ENCODE data around the gene TRIM41. TPM values are rescaled to one million over a fixed set of nuclear protein-coding genes. Genes with fewer than 3 reads are reported as not detected.
A peak's percentile ranks its signal among the peaks of the same experiment; 100 is the strongest.

Gene TRIM41
- total RNA-seq, 2 donors from 2014 or later: 12.5 to 15.2 TPM

GRCh38 chr5:181217111-181217802, 5.8 kb upstream of the TRIM41 start:
- WGBS, 2 donors: 1 to 3% methylated on average over 9 to 46 of the region's 46 CpGs
- Histone ChIP-seq H3K36me3 (replicated peaks in 1 of 2; ENCODE audit: insufficient read depth in 1 of 2, low read depth in 2 of 2) (no peaks in the 10 kb centered on the region), H3K27ac (peak overlapping the region; percentile 35 to 78 (median 57)), H3K4me1 (peaks cover 29% of the 10 kb centered on the region), H3K4me3 (no peak overlapping the region), H3K9me3 (no peaks in the 10 kb centered on the region), H3K27me3 (no peaks in the 10 kb centered on the region)
- DNase-seq (peak; percentile 40 to 58 (median 42)), ATAC-seq (peak; percentile 14)
- intact Hi-C loops (cut with DNase I): no loop called here
- peak in 2 of 7 experiments; percentile 12 to 13 for TF ChIP-seq CTCF (IDR thresholded peaks at IDR 0.05)
- TF ChIP-seq POLR2A (IDR thresholded peaks at IDR 0.05): peak in 1 of 3 donors; percentile 6

GRCh38 chr5:181217803-181218062, 5.3 kb upstream of the TRIM41 start:
- H3K27ac ChIP-seq: peak overlapping the region; percentile 35 to 78 (median 57)
- 2 to 3% methylated on average over 13 of the region's 13 CpGs for WGBS, 2 donors
- ATAC-seq: peak; percentile 3
- H3K27me3 ChIP-seq: no peaks in the 10 kb centered on the region
- H3K36me3 ChIP-seq (replicated peaks in 1 of 2; ENCODE audit: insufficient read depth in 1 of 2, low read depth in 2 of 2): no peaks in the 10 kb centered on the region
- no peaks in the 10 kb centered on the region for H3K9me3 ChIP-seq
- TF ChIP-seq CTCF (IDR thresholded peaks at IDR 0.05): no peak
- TF ChIP-seq POLR2A (IDR thresholded peaks at IDR 0.05): no peak
- intact Hi-C loops (cut with DNase I): no loop called here
- peak in 2 of 4 donors; percentile 42 to 46 for DNase-seq
- H3K4me3 ChIP-seq: no peak overlapping the region
- H3K4me1 ChIP-seq: peaks cover 32% of the 10 kb centered on the region

- no peaks in the 10 kb centered on the region for H3K27me3 ChIP-seq
- ATAC-seq (no peak), DNase-seq (no peak)
- no peaks in the 10 kb centered on the region for H3K36me3 ChIP-seq (replicated peaks in 1 of 2; ENCODE audit: insufficient read depth in 1 of 2, low read depth in 2 of 2)
- H3K4me1 ChIP-seq: peaks cover 26% of the 10 kb centered on the region
- WGBS, 2 donors: 31 to 39% methylated on average over 10 of the region's 10 CpGs
- H3K4me3 ChIP-seq: no peak overlapping the region
- intact Hi-C loops (cut with DNase I): no loop called here
- H3K9me3 ChIP-seq: no peaks in the 10 kb centered on the region
- TF ChIP-seq CTCF (IDR thresholded peaks at IDR 0.05): no peak
- no peak for TF ChIP-seq POLR2A (IDR thresholded peaks at IDR 0.05)
- peak overlapping the region in 3 of 4 donors; percentile 46 to 78 (median 60) for H3K27ac ChIP-seq
Observed at GRCh38 chr5:181218795-181219124, 4.3 kb upstream of the TRIM41 start.

GRCh38 chr5:181219262-181220177, 3.6 kb upstream of the TRIM41 start:
- Histone ChIP-seq H3K4me1 (peaks cover 33% of the 10 kb centered on the region), H3K27me3 (no peaks in the 10 kb centered on the region), H3K9me3 (no peaks in the 10 kb centered on the region), H3K36me3 (replicated peaks in 1 of 2; ENCODE audit: insufficient read depth in 1 of 2, low read depth in 2 of 2) (no peaks in the 10 kb centered on the region), H3K4me3 (no peak overlapping the region), H3K27ac (no peak overlapping the region)
- DNase-seq (no peak), ATAC-seq (no peak)
- 61 to 67% methylated on average over 36 to 49 of the region's 49 CpGs for WGBS, 2 donors
- intact Hi-C loops (cut with DNase I): no loop called here
- TF ChIP-seq POLR2A (IDR thresholded peaks at IDR 0.05) (no peak), CTCF (IDR thresholded peaks at IDR 0.05) (no peak)

All from body of pancreas (tissue), 4 donors.